BLaER1 (cell line): Measurements from ENCODE around the gene SLC10A6.

Experiments
- H3K27ac ChIP-seq: shearing (Covaris generic); formaldehyde crosslinking; 2 replicates; pipeline ENCODE4 v1.8.1; 2022
- H3K27me3 ChIP-seq: shearing (Covaris generic); formaldehyde crosslinking; 2 replicates; pipeline ENCODE4 v1.8.1; 2022
- H3K36me3 ChIP-seq: shearing (Covaris generic); formaldehyde crosslinking; 2 replicates; pipeline ENCODE4 v1.8.1; 2022
- H3K4me1 ChIP-seq: shearing (Covaris generic); formaldehyde crosslinking; 2 replicates; pipeline ENCODE4 v1.8.1; 2022
- H3K4me2 ChIP-seq: shearing (Covaris generic); formaldehyde crosslinking; 2 replicates; pipeline ENCODE4 v1.8.1; 2022
- H3K4me3 ChIP-seq: shearing (Covaris generic); formaldehyde crosslinking; 2 replicates; pipeline ENCODE4 v1.8.1; 2022
- H3K9ac ChIP-seq: shearing (Covaris generic); formaldehyde crosslinking; 2 replicates; pipeline ENCODE4 v1.8.1; 2022
- H3K9me3 ChIP-seq: shearing (Covaris generic); formaldehyde crosslinking; 2 replicates; pipeline ENCODE4 v1.8.1; 2022
- H4K20me1 ChIP-seq: shearing (Covaris generic); formaldehyde crosslinking; 2 replicates; pipeline ENCODE4 v1.8.1; 2022
- Cebpa-rat ChIP-seq: shearing (Covaris generic); IDR thresholded peaks from 2 replicates; pipeline ENCODE4 v1.8.1; 2022

The SLC10A6 gene

GRCh38 chr4:86848732-86849619 is at the start of gene SLC10A6:
SLC10A6 (minus strand) TSS chr4:86849384; CDS start chr4:86849115, 269 bp downstream.
- H4K20me1 ChIP-seq = no peaks in the 10 kb centered on the region
- H3K9ac ChIP-seq = no peak within 1 kb of the TSS
- no peak within 1 kb of the TSS for H3K4me2 ChIP-seq
- H3K27me3 ChIP-seq = no peaks in the 10 kb centered on the region
- peaks cover 20% of the 10 kb centered on the region for H3K4me1 ChIP-seq
- no peak within 1 kb of the TSS for H3K4me3 ChIP-seq
- TF ChIP-seq Cebpa-rat = no peak
- H3K36me3 ChIP-seq = no peaks in the 10 kb centered on the region
- 0 out of 2 replicates have a peak, but pooled peaks cover 4% of the 10 kb centered on the region for H3K9me3 ChIP-seq
- H3K27ac ChIP-seq = no peak within 1 kb of the TSS

- no peak for TF ChIP-seq Cebpa-rat
- no peak overlapping the region for H3K4me3 ChIP-seq
- no peaks in the 10 kb centered on the region for H4K20me1 ChIP-seq
- no peak overlapping the region for H3K4me2 ChIP-seq
- H3K4me1 ChIP-seq = no peaks in the 10 kb centered on the region
- no peaks in the 10 kb centered on the region for H3K9me3 ChIP-seq
- H3K9ac ChIP-seq = no peak overlapping the region
- no peak overlapping the region for H3K27ac ChIP-seq
- peaks cover 10% of the 10 kb centered on the region; the same call in 1 of the 2 replicates for H3K36me3 ChIP-seq
- H3K27me3 ChIP-seq = no peaks in the 10 kb centered on the region
Observed at GRCh38 chr4:86898562-86898961, 49.4 kb upstream of the SLC10A6 start.

GRCh38 chr4:86896596-86896995 is 47.4 kb upstream of the SLC10A6 start:
- Histone ChIP-seq H4K20me1 (no peaks in the 10 kb centered on the region), H3K9me3 (no peaks in the 10 kb centered on the region), H3K4me2 (no peak overlapping the region), H3K36me3 (0 out of 2 replicates have a peak, but pooled peaks cover 6% of the 10 kb centered on the region), H3K9ac (no peak overlapping the region), H3K4me3 (no peak overlapping the region), H3K27ac (no peak overlapping the region), H3K27me3 (no peaks in the 10 kb centered on the region), H3K4me1 (peaks cover 8% of the 10 kb centered on the region; the same call in 1 of the 2 replicates)
- no peak for TF ChIP-seq Cebpa-rat

GRCh38 chr4:86895692-86896488 is 46.7 kb upstream of the SLC10A6 start:
- peaks cover 8% of the 10 kb centered on the region; the same call in 1 of the 2 replicates for H3K4me1 ChIP-seq
- H3K27me3 ChIP-seq = no peaks in the 10 kb centered on the region
- no peak overlapping the region for H3K9ac ChIP-seq
- no peak overlapping the region for H3K4me3 ChIP-seq
- TF ChIP-seq Cebpa-rat = no peak
- no peak overlapping the region for H3K4me2 ChIP-seq
- 0 out of 2 replicates have a peak, but pooled peaks cover 6% of the 10 kb centered on the region for H3K36me3 ChIP-seq
- H3K9me3 ChIP-seq = no peaks in the 10 kb centered on the region
- H4K20me1 ChIP-seq = no peaks in the 10 kb centered on the region
- H3K27ac ChIP-seq = no peak overlapping the region

- H3K4me1 ChIP-seq = peaks cover 8% of the 10 kb centered on the region; the same call in 1 of the 2 replicates
- H4K20me1 ChIP-seq = no peaks in the 10 kb centered on the region
- no peaks in the 10 kb centered on the region for H3K9me3 ChIP-seq
- no peak overlapping the region for H3K9ac ChIP-seq
- no peaks in the 10 kb centered on the region for H3K27me3 ChIP-seq
- H3K4me3 ChIP-seq = no peak overlapping the region
- 0 out of 2 replicates have a peak, but pooled peaks cover 6% of the 10 kb centered on the region for H3K36me3 ChIP-seq
- H3K27ac ChIP-seq = no peak overlapping the region
- H3K4me2 ChIP-seq = no peak overlapping the region
- TF ChIP-seq Cebpa-rat = no peak
Observed at GRCh38 chr4:86894455-86894854, 45.3 kb upstream of the SLC10A6 start.

- no peak overlapping the region for H3K27ac ChIP-seq
- peaks cover 8% of the 10 kb centered on the region; the same call in 1 of the 2 replicates for H3K4me1 ChIP-seq
- no peak overlapping the region for H3K4me3 ChIP-seq
- H3K4me2 ChIP-seq = peak overlapping the region; percentile 94; the same call in 1 of the 2 replicates
- H4K20me1 ChIP-seq = no peaks in the 10 kb centered on the region
- no peaks in the 10 kb centered on the region for H3K9me3 ChIP-seq
- H3K27me3 ChIP-seq = no peaks in the 10 kb centered on the region
- H3K9ac ChIP-seq = no peak overlapping the region
- TF ChIP-seq Cebpa-rat = no peak
- 0 out of 2 replicates have a peak, but pooled peaks cover 6% of the 10 kb centered on the region for H3K36me3 ChIP-seq
Observed at GRCh38 chr4:86893136-86893535, 44.0 kb upstream of the SLC10A6 start.

- Histone ChIP-seq H3K4me1 (peaks cover 8% of the 10 kb centered on the region; the same call in 1 of the 2 replicates), H3K36me3 (0 out of 2 replicates have a peak, but pooled peaks cover 6% of the 10 kb centered on the region), H3K9me3 (no peaks in the 10 kb centered on the region), H3K4me2 (peak overlapping the region; percentile 94), H3K9ac (peak overlapping the region; percentile 81), H4K20me1 (no peaks in the 10 kb centered on the region), H3K4me3 (peak overlapping the region; percentile 85), H3K27me3 (no peaks in the 10 kb centered on the region), H3K27ac (peak overlapping the region; percentile 70)
- no peak for TF ChIP-seq Cebpa-rat
Observed at GRCh38 chr4:86892636-86892960, 43.4 kb upstream of the SLC10A6 start.

GRCh38 chr4:86891762-86892635 is 42.8 kb upstream of the SLC10A6 start, which contains the start of gene C4orf36:
C4orf36 (minus strand) TSS chr4:86892422; CDS start chr4:86891520, 902 bp downstream.
- Histone ChIP-seq H4K20me1 (no peaks in the 10 kb centered on the region), H3K4me2 (peak within 1 kb of the TSS; percentile 94), H3K27ac (peak within 1 kb of the TSS; percentile 70), H3K4me1 (peaks cover 8% of the 10 kb centered on the region; the same call in 1 of the 2 replicates), H3K9ac (peak within 1 kb of the TSS; percentile 81), H3K27me3 (no peaks in the 10 kb centered on the region), H3K36me3 (0 out of 2 replicates have a peak, but pooled peaks cover 6% of the 10 kb centered on the region), H3K4me3 (peak within 1 kb of the TSS; percentile 85), H3K9me3 (no peaks in the 10 kb centered on the region)
- TF ChIP-seq Cebpa-rat = no peak

- no peaks in the 10 kb centered on the region for H4K20me1 ChIP-seq
- H3K4me2 ChIP-seq = no peak overlapping the region
- H3K9me3 ChIP-seq = no peaks in the 10 kb centered on the region
- no peaks in the 10 kb centered on the region for H3K27me3 ChIP-seq
- H3K4me3 ChIP-seq = no peak overlapping the region
- no peak overlapping the region for H3K27ac ChIP-seq
- 0 out of 2 replicates have a peak, but pooled peaks cover 6% of the 10 kb centered on the region for H3K36me3 ChIP-seq
- H3K4me1 ChIP-seq = peaks cover 8% of the 10 kb centered on the region; the same call in 1 of the 2 replicates
- TF ChIP-seq Cebpa-rat = no peak
- H3K9ac ChIP-seq = no peak overlapping the region
Observed at GRCh38 chr4:86890790-86891189, 41.6 kb upstream of the SLC10A6 start.
